HCT116 (cell line): Measurements from ENCODE around the gene IFT25. TPM values are rescaled to one million over a fixed set of nuclear protein-coding genes. Genes with fewer than 3 reads are reported as not detected.
A peak's percentile ranks its signal among the peaks of the same experiment; 100 is the strongest.

Experiments
- ATAC-seq: fragments of 200-7000 bp; cut with Tn5 transposase; 2 replicates; pipeline ENCODE4 v1.9.1; 2020; ENCODE audit warnings: mild to moderate bottlenecking, moderate library complexity
- BruUV-seq: library from RNA; stranded (reverse); fragments of 400-500 nt; replicated peaks from 2 replicates; lab custom pipeline; 2021; lab: Mats Ljungman, UMichigan
- CTCF ChIA-PET: fragments of 300-600 bp; sonication (Branson Sonifier 250); formaldehyde crosslinking; loops from one replicate; lab custom pipeline; 2021; ENCODE audit warnings: antibody characterized with exemption; lab: Charles Lee
- POLR2A ChIA-PET: fragments of 300-600, 350-600 bp; sonication (Branson Sonifier 250); formaldehyde crosslinking; loops from one replicate; lab custom pipeline; 2021; ENCODE audit warnings: antibody characterized with exemption; lab: Charles Lee
- RAD21 ChIA-PET, 2 experiments: fragments of 300-600 bp; sonication (Branson Sonifier 250); formaldehyde crosslinking; loops; one replicate each; lab custom pipeline; 2023; ENCODE audit warnings: low total read pairs in 2 of 2; ENCODE audit not compliant: uncharacterized antibody in 2 of 2, unreplicated experiment in 2 of 2, low non-redundant PET in 1 of 2; lab: Charles Lee
- DNase-seq: peaks from one replicate; pipeline ENCODE4 v3.0.0-alpha.2; 2010; ENCODE audit warnings: low read depth, low spot score
- H2AFZ ChIP-seq: fragments of 200-600 bp; shearing (Covaris generic), sonication (generic); 2 replicates; pipeline ENCODE4 v1.6.1; 2017; ENCODE audit warnings: low read depth, mixed run types, mixed read lengths, antibody characterized with exemption, low read length; ENCODE audit not compliant: poor library complexity, severe bottlenecking
- H3K27ac ChIP-seq: 2 replicates; pipeline ENCODE4 v1.5.1; 2012; ENCODE audit warnings: low read depth, low read length
- H3K27me3 ChIP-seq: fragments of 200-600 bp; sonication (generic); 2 replicates; pipeline ENCODE4 v1.6.1; 2016; ENCODE audit warnings: mixed run types, low read length, mixed read lengths; ENCODE audit not compliant: insufficient read depth
- H3K36me3 ChIP-seq, 2 experiments: fragments of 200-500 bp in 1 of 2; fragments of 200-600 bp in 1 of 2; sonication (Bioruptor generic) in 1 of 2; sonication (generic) in 1 of 2; 2 replicates each; pipeline versions ENCODE4 v1.5.1 to v1.6.1; 2014 to 2016; ENCODE audit warnings: low read length in 2 of 2, inconsistent platforms in 1 of 2, mixed read lengths in 1 of 2, mixed run types in 1 of 2; ENCODE audit not compliant: insufficient read depth in 2 of 2, control insufficient read depth in 1 of 2
- H3K4me1 ChIP-seq, 2 experiments: fragments of 200-600 bp in 1 of 2; sonication (generic) in 1 of 2; 2 replicates each; pipeline versions ENCODE4 v1.5.1 to v1.6.1; 2012 to 2017; ENCODE audit warnings: low read length in 2 of 2, inconsistent platforms in 1 of 2, mild to moderate bottlenecking in 1 of 2, mixed read lengths in 1 of 2, mixed run types in 1 of 2, moderate library complexity in 1 of 2; ENCODE audit not compliant: insufficient read depth in 2 of 2, control insufficient read depth in 1 of 2
- H3K4me2 ChIP-seq: fragments of 200-600 bp; sonication (generic); 2 replicates; pipeline ENCODE4 v1.6.1; 2017; ENCODE audit warnings: mixed run types, low read length, mixed read lengths
- H3K4me3 ChIP-seq, 2 experiments: fragments of 200-600 bp in 1 of 2; sonication (generic) in 1 of 2; replicated peaks in 1 of 2; 2 replicates each; pipeline ENCODE4 v1.5.1; 2011 to 2016; ENCODE audit warnings: low read length in 2 of 2, control low read depth in 1 of 2, low read depth in 1 of 2, mild to moderate bottlenecking in 1 of 2, mixed read lengths in 1 of 2, mixed run types in 1 of 2
- H3K79me2 ChIP-seq: fragments of 200-600 bp; sonication (generic); 2 replicates; pipeline ENCODE4 v1.6.1; 2017; ENCODE audit warnings: mild to moderate bottlenecking, mixed run types, low read length, moderate library complexity, mixed read lengths; ENCODE audit not compliant: insufficient read depth
- H3K9ac ChIP-seq: fragments of 200-600 bp; sonication (generic); 2 replicates; pipeline ENCODE4 v1.6.1; 2016; ENCODE audit warnings: low read length, mixed read lengths
- H3K9me2 ChIP-seq: fragments of 200-600 bp; sonication (generic), shearing (Covaris generic); 2 replicates; pipeline ENCODE4 v1.6.1; 2017; ENCODE audit warnings: mixed run types, mild to moderate bottlenecking, moderate library complexity; ENCODE audit not compliant: insufficient read depth
- H3K9me3 ChIP-seq, 2 experiments: fragments of 200-500 bp in 1 of 2; fragments of 200-600 bp in 1 of 2; sonication (Bioruptor generic) in 1 of 2; sonication (generic) in 1 of 2; 2 replicates each; pipeline ENCODE4 v1.6.1; 2014 to 2017; ENCODE audit warnings: low read length in 2 of 2, mixed read lengths in 2 of 2, inconsistent platforms in 1 of 2, low read depth in 1 of 2, mild to moderate bottlenecking in 1 of 2, mixed run types in 1 of 2, moderate library complexity in 1 of 2; ENCODE audit not compliant: control insufficient read depth in 1 of 2, insufficient read depth in 1 of 2
- H4K20me1 ChIP-seq: fragments of 200-600 bp; sonication (generic), shearing (Covaris generic); 2 replicates; pipeline ENCODE4 v1.6.1; 2017; ENCODE audit warnings: mixed run types, mild to moderate bottlenecking, moderate library complexity; ENCODE audit not compliant: insufficient read depth
- CBX3 ChIP-seq: IDR thresholded peaks from 2 replicates; pipeline ENCODE4 v1.6.1; 2012; ENCODE audit warnings: low read depth
- CEBPB ChIP-seq: IDR thresholded peaks from 2 replicates; pipeline ENCODE4 v1.6.1; 2012; ENCODE audit warnings: low read depth
- EGR1 ChIP-seq: IDR thresholded peaks from 2 replicates; pipeline ENCODE4 v1.6.1; 2012; ENCODE audit warnings: low read depth
- ELF1 ChIP-seq: IDR thresholded peaks from 2 replicates; pipeline ENCODE4 v1.6.1; 2012; ENCODE audit warnings: low read depth, borderline replicate concordance
- EZH2phosphoT487 ChIP-seq: fragments of 200-600 bp; IDR thresholded peaks from 2 replicates; pipeline ENCODE4 v1.6.1; 2018; ENCODE audit warnings: antibody characterized with exemption, borderline replicate concordance
- POLR2A ChIP-seq: IDR thresholded peaks from 2 replicates; pipeline ENCODE4 v1.7.0; 2011; ENCODE audit warnings: borderline replicate concordance; ENCODE audit not compliant: insufficient read depth, insufficient read length; ENCODE audit errors: extremely low read depth
- SIN3A ChIP-seq: IDR thresholded peaks from 2 replicates; pipeline ENCODE4 v1.6.1; 2012; ENCODE audit warnings: low read depth
- SP1 ChIP-seq: IDR thresholded peaks from 2 replicates; pipeline ENCODE4 v1.6.1; 2012; ENCODE audit warnings: low read depth
- SRF ChIP-seq: IDR thresholded peaks from 2 replicates; pipeline ENCODE4 v1.6.1; 2012; ENCODE audit warnings: low read depth
- YY1 ChIP-seq: IDR thresholded peaks from 2 replicates; pipeline ENCODE4 v1.6.1; 2011; ENCODE audit warnings: low read length, low read depth, moderate library complexity, mild to moderate bottlenecking; ENCODE audit not compliant: insufficient replicate concordance; ENCODE audit errors: extremely low read depth
- ZFX ChIP-seq: fragments of 450-650 bp; IDR thresholded peaks from 2 replicates; pipeline ENCODE4 v1.6.1; 2017
- intact Hi-C: fragments of 100-400 bp; cut with micrococcal nuclease; formaldehyde crosslinking; loops from 2 replicates; pipeline ENCODE4 v1.10.0; 2022
- total RNA-seq: library from RNA; stranded (reverse); gene quantifications from one replicate; pipeline ENCODE4 v1.2.1, GENCODE V29; 2021; ENCODE audit not compliant: unreplicated experiment
- TF ChIP-seq, protein P1 (sequence below), 3 experiments: fragments of 200-600 bp in 1 of 3; sonication (generic) in 1 of 3; IDR thresholded peaks in 2 of 3; conservative IDR thresholded peaks in 1 of 3; 2 replicates each; pipeline ENCODE4 v1.5.1; 2012 to 2017; ENCODE audit warnings: low read depth in 2 of 3, low read length in 2 of 3, antibody characterized with exemption in 1 of 3, borderline replicate concordance in 1 of 3, control low read depth in 1 of 3, mild to moderate bottlenecking in 1 of 3, mixed read lengths in 1 of 3, mixed run types in 1 of 3, moderate library complexity in 1 of 3; ENCODE audit not compliant: insufficient read depth in 1 of 3
- TF ChIP-seq, protein P2 (sequence below): IDR thresholded peaks from 2 replicates; pipeline ENCODE4 v1.6.1; 2011; ENCODE audit warnings: mild to moderate bottlenecking, low read length, moderate library complexity; ENCODE audit not compliant: insufficient replicate concordance; ENCODE audit errors: extremely low read depth
- TF ChIP-seq, protein P3 (sequence below): IDR thresholded peaks from 2 replicates; pipeline ENCODE4 v1.6.1; 2012
- TF ChIP-seq, protein P4 (sequence below): IDR thresholded peaks from 2 replicates; pipeline ENCODE4 v1.6.1; 2012; ENCODE audit warnings: low read depth

The IFT25 gene
- total RNA-seq, 1 experiment from 2014 or later = 45.1 TPM

DNA sequence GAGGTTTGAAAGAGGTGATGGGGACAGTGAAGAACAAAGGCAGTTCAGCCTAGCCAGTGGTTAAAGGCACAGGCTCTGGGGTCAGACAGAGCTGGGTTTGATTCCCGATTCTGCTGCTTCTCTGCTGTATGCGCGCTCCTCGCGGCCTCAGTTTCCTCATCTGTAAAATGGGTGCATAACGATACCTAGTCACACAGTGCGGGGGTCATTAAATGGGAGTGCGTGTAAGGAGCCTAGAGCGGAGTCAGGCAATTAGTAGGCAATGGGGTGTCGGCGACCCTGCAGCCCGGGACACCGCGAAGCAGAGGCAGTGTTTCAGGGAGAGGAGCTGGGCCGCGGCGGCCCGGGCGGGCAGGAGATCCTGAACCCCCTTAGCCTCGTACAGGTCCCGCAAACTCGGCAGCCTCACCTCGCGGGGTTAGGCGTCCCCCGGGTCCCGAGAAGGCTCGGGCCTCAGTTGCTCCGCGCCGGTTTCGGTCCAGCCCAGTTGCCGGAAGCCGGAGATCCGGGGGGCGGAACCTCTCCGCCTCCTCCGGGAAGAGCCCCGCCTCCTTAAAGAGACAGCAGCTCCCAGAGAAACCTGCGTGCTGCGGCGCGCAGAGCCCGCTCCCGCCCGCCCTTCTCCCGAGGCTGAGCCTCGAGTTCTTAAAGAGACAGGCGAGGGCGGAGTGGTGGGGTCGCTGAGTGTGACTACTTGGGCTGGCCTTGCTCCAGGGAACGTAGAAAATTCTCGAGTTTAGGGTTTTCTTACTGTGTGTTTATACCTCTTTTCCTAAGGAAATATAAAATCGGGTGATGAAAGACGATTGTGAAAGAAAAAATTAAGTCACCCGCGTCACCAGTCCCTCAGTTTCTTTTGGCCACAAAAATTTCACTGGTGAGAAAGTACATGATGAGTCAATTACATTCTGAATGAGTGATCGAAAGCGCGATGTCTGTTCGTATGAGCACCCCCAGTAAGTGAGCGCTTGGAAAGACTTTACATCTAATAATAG, 55.9 kb downstream of the IFT25 start, which contains the start of gene YIPF1 (continued):
- TF ChIP-seq, protein P1, sequence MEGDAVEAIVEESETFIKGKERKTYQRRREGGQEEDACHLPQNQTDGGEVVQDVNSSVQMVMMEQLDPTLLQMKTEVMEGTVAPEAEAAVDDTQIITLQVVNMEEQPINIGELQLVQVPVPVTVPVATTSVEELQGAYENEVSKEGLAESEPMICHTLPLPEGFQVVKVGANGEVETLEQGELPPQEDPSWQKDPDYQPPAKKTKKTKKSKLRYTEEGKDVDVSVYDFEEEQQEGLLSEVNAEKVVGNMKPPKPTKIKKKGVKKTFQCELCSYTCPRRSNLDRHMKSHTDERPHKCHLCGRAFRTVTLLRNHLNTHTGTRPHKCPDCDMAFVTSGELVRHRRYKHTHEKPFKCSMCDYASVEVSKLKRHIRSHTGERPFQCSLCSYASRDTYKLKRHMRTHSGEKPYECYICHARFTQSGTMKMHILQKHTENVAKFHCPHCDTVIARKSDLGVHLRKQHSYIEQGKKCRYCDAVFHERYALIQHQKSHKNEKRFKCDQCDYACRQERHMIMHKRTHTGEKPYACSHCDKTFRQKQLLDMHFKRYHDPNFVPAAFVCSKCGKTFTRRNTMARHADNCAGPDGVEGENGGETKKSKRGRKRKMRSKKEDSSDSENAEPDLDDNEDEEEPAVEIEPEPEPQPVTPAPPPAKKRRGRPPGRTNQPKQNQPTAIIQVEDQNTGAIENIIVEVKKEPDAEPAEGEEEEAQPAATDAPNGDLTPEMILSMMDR (IDR thresholded peaks at IDR 0.05 in 2 of 3, conservative IDR thresholded peaks at IDR 0.05 in 1 of 3; ENCODE audit: borderline replicate concordance in 1 of 3, insufficient read depth in 1 of 3, low read depth in 2 of 3, low read length in 2 of 3) = no peak
- TF ChIP-seq ELF1 (peak; percentile 69), SRF (no peak), SIN3A (peak; percentile 64), YY1 (no peak), SP1 (peak; percentile 95)

DNA sequence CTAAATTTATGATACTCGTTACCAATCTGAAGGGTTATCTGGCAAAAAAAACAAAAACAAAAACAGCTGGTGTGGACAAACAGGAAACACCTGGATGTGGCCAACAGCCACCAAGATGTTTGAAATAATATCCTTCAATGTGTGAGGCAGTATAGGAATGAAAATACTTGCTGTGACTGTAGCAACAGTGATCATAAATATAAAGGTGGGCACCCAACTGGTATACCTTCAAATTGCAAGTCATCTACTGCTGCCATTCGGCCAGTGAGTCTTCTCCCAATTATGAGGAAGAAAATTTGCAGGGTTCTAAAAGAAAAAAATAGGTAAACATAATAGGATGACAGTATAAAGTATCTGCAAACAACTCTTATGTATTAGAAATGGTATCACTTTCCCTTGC, 56.8 kb downstream of the IFT25 start:
- no TSS peak for BruUV-seq
- RAD21 ChIA-PET = no interaction called here
- H2AFZ ChIP-seq = no peak overlapping the region

More for the DNA sequence above, 56.8 kb downstream of the IFT25 start:
- Histone ChIP-seq H3K79me2 (no peaks in the 10 kb centered on the region), H3K4me3 (peak overlapping the region; percentile 86 to 92), H3K4me2 (peak overlapping the region; percentile 82), H3K9me3 (no peaks in the 10 kb centered on the region), H3K9ac (peak overlapping the region; percentile 64), H3K36me3 (no peaks in the 10 kb centered on the region), H3K27ac (no peak overlapping the region), H4K20me1 (no peaks in the 10 kb centered on the region), H3K9me2 (no peaks in the 10 kb centered on the region), H3K27me3 (no peaks in the 10 kb centered on the region), H3K4me1 (peaks cover 8 to 26% of the 10 kb centered on the region in 2 experiments)
- intact Hi-C loops = loop anchor here (2.0 kb wide), 1 partner anchor 58 kb away; the partner anchor contains the start of gene LRRC42
- ATAC-seq = no peak
- no peak for TF ChIP-seq CBX3
- TF ChIP-seq, protein P2, sequence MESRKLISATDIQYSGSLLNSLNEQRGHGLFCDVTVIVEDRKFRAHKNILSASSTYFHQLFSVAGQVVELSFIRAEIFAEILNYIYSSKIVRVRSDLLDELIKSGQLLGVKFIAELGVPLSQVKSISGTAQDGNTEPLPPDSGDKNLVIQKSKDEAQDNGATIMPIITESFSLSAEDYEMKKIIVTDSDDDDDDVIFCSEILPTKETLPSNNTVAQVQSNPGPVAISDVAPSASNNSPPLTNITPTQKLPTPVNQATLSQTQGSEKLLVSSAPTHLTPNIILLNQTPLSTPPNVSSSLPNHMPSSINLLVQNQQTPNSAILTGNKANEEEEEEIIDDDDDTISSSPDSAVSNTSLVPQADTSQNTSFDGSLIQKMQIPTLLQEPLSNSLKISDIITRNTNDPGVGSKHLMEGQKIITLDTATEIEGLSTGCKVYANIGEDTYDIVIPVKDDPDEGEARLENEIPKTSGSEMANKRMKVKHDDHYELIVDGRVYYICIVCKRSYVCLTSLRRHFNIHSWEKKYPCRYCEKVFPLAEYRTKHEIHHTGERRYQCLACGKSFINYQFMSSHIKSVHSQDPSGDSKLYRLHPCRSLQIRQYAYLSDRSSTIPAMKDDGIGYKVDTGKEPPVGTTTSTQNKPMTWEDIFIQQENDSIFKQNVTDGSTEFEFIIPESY = no peak
- TF ChIP-seq, protein P3, sequence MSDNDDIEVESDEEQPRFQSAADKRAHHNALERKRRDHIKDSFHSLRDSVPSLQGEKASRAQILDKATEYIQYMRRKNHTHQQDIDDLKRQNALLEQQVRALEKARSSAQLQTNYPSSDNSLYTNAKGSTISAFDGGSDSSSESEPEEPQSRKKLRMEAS = no peak
- no peak for TF ChIP-seq EZH2phosphoT487
- no peak for TF ChIP-seq EGR1
- no peak for TF ChIP-seq SRF
- TF ChIP-seq, protein P4, sequence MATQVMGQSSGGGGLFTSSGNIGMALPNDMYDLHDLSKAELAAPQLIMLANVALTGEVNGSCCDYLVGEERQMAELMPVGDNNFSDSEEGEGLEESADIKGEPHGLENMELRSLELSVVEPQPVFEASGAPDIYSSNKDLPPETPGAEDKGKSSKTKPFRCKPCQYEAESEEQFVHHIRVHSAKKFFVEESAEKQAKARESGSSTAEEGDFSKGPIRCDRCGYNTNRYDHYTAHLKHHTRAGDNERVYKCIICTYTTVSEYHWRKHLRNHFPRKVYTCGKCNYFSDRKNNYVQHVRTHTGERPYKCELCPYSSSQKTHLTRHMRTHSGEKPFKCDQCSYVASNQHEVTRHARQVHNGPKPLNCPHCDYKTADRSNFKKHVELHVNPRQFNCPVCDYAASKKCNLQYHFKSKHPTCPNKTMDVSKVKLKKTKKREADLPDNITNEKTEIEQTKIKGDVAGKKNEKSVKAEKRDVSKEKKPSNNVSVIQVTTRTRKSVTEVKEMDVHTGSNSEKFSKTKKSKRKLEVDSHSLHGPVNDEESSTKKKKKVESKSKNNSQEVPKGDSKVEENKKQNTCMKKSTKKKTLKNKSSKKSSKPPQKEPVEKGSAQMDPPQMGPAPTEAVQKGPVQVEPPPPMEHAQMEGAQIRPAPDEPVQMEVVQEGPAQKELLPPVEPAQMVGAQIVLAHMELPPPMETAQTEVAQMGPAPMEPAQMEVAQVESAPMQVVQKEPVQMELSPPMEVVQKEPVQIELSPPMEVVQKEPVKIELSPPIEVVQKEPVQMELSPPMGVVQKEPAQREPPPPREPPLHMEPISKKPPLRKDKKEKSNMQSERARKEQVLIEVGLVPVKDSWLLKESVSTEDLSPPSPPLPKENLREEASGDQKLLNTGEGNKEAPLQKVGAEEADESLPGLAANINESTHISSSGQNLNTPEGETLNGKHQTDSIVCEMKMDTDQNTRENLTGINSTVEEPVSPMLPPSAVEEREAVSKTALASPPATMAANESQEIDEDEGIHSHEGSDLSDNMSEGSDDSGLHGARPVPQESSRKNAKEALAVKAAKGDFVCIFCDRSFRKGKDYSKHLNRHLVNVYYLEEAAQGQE = no peak
- no peak for TF ChIP-seq POLR2A
- TF ChIP-seq CEBPB = no peak
- no peak for TF ChIP-seq ZFX
- POLR2A ChIA-PET = no interaction called here
- CTCF ChIA-PET = interaction anchor here (2.5 kb wide), 1 partner anchor 10 kb away, joined by 15 read pairs; no protein-coding TSS in a partner anchor
- DNase-seq = no peak
